ENCODE results near the gene NEMP1.
A peak's percentile ranks its signal among the peaks of the same experiment; 100 is the strongest.

Gene NEMP1

DNA sequence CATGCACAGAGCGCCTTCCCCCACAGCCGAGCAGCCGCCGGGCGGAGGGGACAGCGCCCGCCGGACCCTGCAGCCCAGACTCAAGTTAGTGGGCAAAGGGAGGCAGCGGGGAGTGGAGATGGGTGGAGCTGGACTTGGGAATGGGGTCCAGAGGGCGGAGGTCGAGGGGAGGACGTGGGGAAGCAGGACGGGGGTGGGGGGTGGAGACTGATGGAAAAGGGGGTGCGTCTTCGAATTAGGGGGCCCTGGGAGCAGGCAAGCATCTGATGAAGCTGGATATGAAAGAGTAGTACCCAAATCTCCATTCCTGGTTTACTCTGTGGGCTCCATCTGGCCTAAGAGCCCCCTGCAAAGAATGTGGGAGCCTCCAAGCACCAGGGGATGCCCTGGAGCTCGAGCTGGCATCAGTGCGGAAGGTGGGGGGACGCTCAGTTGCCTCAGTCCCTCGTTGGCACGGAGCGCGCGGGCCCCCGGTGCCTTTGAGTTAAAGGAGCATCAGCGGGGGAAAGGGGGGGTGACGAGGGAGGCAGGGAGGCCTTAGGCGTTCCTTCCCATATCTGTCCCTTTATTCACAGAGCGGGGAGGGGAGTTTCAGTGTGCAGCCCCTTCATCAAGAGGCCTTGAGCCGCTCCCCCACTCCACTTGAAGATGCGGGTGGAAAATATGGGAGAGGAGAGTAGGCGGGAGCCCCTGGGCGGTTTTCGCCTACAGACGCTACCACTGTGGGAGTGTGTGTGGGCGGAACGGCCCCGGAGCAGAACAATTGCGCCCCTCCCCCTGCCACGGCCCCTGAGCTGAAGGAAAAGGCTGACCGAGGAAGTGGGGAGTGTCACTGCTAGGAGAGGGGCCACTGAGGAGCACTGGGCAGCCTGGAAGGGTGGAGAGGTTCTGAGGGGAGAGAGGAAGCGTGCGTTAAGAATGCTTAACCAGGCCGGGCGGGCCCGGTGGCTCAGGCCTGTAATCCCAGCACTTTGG, 11.0 kb upstream of the NEMP1 start:
- in situ Hi-C loops (cut with HindIII; ENCODE audit: low sequenced_read_pairs) = no loop called here
- DNase-seq (ENCODE audit: low read depth) = no peak
- TF ChIP-seq, protein P1, sequence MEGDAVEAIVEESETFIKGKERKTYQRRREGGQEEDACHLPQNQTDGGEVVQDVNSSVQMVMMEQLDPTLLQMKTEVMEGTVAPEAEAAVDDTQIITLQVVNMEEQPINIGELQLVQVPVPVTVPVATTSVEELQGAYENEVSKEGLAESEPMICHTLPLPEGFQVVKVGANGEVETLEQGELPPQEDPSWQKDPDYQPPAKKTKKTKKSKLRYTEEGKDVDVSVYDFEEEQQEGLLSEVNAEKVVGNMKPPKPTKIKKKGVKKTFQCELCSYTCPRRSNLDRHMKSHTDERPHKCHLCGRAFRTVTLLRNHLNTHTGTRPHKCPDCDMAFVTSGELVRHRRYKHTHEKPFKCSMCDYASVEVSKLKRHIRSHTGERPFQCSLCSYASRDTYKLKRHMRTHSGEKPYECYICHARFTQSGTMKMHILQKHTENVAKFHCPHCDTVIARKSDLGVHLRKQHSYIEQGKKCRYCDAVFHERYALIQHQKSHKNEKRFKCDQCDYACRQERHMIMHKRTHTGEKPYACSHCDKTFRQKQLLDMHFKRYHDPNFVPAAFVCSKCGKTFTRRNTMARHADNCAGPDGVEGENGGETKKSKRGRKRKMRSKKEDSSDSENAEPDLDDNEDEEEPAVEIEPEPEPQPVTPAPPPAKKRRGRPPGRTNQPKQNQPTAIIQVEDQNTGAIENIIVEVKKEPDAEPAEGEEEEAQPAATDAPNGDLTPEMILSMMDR (IDR thresholded peaks at IDR 0.05; ENCODE audit: low read depth, low read length, missing control alignments) = no peak

DNA sequence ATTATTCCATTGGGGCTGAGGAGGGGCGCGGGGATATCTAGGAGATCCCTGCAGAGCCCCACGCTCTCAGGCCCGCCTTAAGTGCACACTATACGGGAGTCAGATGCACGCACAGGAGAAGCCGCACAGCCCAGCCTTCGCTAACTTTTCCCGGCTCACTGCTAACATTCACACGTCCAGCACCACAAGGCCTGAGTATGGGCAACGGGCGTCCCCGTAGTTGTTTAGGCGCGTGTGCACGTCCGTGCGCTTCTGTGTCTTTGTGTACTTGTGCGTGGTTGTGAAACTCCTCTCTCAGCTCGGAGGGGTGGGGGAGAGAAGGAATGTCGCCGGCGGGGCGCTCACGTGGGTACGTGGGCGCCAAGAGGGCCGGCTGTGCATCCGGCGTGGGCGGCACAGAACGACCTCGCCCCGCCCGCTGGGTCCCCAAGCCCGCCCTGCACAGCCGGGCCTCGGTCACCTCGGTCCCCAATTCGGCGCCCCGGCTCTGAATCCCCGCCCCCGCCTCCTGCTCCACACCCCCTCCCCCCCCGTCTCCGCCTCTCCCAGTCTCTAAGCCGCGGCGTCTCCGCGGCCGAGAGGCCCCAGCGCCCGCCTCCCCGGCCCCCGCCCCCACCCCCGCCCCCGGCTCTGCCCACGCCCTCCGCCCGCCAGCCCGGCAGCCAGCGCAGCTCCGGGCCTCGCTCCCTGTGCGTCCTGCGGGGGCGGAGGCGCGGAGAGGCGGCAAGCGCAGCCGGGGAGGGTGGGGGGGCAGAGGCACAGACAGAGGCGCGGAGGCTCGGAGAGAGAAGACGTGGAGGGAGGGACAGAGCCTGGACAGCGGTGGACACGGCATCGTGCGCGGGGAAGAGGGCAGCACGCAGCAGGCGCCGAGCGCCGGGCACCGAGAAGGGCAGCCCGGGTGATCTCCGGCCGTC, 10.0 kb upstream of the NEMP1 start, which contains the start of gene NAB2:
TSS of gene NAB2 (plus strand) at position 761 of the 917 bp plus-strand sequence. CDS start 158 bp downstream, outside the sequence.
- in situ Hi-C loops (cut with HindIII; ENCODE audit: low sequenced_read_pairs) = no loop called here
- peak; percentile 64 for DNase-seq (ENCODE audit: low read depth)
- TF ChIP-seq, protein P1 (IDR thresholded peaks at IDR 0.05; ENCODE audit: low read depth, low read length, missing control alignments) = no peak
- H3K4me3 ChIP-seq (ENCODE audit: low read depth, low read length) = peak within 1 kb of the TSS; percentile 85

More for the DNA sequence above, 11.0 kb upstream of the NEMP1 start:
- peak overlapping the region; percentile 85 for H3K4me3 ChIP-seq (ENCODE audit: low read depth, low read length)

DNA sequence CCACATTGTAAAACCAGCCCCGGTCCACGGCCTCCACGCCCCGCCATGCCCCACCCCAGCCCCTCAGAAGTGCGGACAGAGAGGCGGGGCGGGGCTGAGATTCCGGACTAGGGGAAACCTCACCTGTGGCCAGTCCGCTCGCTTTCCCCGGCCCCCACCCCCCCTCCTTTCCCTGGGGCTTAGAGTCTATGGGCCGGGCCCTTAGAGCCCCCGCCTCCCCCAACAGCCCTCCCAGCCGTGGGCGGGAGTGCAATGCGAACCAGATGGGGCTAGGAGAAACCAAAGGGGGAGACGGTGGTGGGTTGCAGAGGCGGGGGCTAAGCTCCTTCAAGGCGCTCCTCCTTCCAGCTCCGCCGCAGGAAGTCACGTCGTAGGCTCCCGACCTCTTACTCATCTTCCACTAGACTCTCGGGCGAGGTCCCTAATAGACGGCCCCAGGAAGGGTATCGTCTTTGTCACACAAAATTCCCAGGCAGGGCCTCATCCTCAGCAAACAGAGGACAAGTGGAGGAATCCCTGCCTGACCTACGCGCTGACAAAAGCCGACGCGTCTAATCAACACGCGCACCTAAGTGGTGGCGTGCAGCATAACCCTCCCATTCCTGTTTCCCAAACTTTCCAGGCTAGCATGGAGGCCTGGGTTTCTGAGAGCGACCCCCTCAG, 9.2 kb upstream of the NEMP1 start:
- peak; percentile 54 for DNase-seq (ENCODE audit: low read depth)
- TF ChIP-seq, protein P1 (IDR thresholded peaks at IDR 0.05; ENCODE audit: low read depth, low read length, missing control alignments) = no peak
- in situ Hi-C loops (cut with HindIII; ENCODE audit: low sequenced_read_pairs) = no loop called here
- H3K4me3 ChIP-seq (ENCODE audit: low read depth, low read length) = peak overlapping the region; percentile 69

DNA sequence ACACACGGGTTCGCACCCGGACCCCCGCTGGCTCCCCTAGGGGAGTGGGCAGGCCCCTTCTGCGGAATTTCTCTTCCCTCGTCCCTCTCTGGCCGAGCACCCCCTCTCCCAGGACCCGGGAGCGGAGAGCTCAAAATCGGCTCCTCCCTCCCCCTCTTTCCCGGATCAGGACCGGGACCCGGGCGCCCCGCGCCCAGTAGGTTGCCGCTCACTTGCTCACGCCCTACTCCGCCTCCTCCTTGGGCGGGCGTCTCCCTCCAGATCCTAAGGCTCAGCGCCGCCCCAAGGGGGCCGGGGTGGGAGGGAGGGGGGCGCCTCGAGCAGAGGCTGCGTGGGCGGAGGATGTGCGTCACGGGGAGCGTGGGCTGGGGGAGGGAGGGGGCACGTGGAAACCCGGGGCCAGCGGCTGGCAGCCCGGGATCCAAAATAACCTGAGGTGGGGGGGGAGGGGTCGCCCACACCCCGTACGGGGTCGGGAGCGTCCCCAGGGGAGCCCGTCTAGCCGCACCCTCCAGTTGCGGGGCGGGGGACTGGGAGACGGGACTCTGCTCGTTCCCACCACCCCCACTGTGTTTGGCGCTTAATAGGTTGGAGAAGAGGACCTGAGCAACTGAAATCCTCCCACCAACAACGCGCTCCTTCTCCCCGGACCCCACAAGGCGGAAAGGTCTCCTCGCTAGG, 8.6 kb upstream of the NEMP1 start:
- peak overlapping the region; percentile 69 for H3K4me3 ChIP-seq (ENCODE audit: low read depth, low read length)
- no peak for DNase-seq (ENCODE audit: low read depth)
- in situ Hi-C loops (cut with HindIII; ENCODE audit: low sequenced_read_pairs) = no loop called here
- TF ChIP-seq, protein P1 (IDR thresholded peaks at IDR 0.05; ENCODE audit: low read depth, low read length, missing control alignments) = no peak

DNA sequence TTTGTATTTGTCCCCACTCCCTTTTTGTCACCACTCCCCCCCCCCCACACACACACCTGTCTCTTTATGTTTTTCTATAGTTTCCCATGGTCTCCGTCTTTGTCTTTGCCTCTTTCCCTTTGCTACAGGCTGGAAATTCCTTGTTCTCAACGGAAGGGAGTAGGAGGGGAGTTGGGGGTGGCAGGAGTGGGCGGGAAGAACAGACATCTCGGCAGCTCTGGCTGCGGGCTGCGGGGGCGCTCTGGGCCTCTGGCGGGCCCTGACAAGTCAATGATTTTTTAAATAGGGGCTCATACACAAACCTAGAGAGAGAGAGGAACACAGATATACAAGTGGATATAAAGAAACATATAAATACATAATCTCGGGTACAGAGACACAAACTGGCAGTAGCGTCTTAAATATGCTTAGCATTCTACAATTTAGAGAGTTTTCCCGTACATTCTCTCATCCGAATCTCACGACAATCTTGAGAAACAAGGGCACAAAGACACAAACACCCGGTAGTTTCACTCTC, 8.0 kb upstream of the NEMP1 start:
- TF ChIP-seq, protein P1 (IDR thresholded peaks at IDR 0.05; ENCODE audit: low read depth, low read length, missing control alignments) = peak; percentile 51
- H3K4me3 ChIP-seq (ENCODE audit: low read depth, low read length) = peak overlapping the region; percentile 69
- DNase-seq (ENCODE audit: low read depth) = no peak
- in situ Hi-C loops (cut with HindIII; ENCODE audit: low sequenced_read_pairs) = no loop called here
